GM18907 (cell line): ENCODE results near the gene TMEM150C.
"Not testable (repeated sequence)": the region's sequence is repeated elsewhere in the genome, so short reads cannot be mapped to it uniquely, and the experiment has no call there.

Experiments used
- ATAC-seq: cut with Tn5 transposase; IDR thresholded peaks from one replicate; pipeline ENCODE4 v1.9.1; 2021; ENCODE audit warnings: mild to moderate bottlenecking, moderate library complexity; ENCODE audit not compliant: unreplicated experiment

TMEM150C gene

GRCh38 chr4:82479562-82479961 is 82.2 kb downstream of the TMEM150C start:
- ATAC-seq, result no peak

DNA sequence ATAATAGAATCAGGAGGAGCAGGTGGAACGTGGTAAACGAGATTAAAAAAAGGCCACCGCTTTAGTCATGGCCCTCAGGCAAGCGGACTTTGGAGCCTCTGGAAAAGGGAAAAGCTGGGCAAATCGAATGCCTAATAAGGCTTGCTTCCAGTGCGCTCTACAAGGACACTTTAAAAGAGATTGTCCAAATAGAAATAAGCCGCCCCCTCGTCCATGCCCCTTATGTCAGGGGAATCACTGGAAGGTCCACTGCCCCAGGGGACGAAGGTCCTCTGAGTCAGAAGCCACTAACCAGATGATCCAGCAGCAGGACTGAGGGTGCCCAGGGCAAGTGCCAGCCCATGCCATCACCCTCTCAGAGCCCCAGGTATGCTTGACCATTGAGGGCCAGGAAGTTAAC is 84.3 kb downstream of the TMEM150C start:
- not testable (repeated sequence) for ATAC-seq

DNA sequence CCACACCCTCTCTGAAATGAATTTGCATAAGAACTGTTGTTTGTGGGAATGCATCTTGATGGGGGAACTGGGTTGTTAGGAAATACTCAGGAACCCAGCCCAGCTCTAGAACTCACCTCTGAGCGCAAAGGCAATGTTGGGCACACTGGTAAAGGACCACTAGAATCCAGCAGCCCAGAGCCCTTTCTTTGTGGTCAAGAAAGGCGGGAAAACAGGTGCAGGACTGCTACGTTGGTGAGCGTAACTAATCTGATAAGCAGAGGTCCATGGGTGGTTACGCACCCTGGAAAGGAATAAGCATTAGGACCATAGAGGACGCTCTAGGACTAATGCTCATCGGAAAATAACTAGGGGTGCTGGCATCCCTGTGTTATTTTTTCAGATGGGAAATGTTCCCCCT is 85.9 kb downstream of the TMEM150C start:
- not testable (repeated sequence) for ATAC-seq

GRCh38 chr4:82473621-82474164 is 88.1 kb downstream of the TMEM150C start:
- no peak for ATAC-seq

- not testable (repeated sequence) for ATAC-seq
Observed at GRCh38 chr4:82473080-82473479, 88.7 kb downstream of the TMEM150C start.

DNA sequence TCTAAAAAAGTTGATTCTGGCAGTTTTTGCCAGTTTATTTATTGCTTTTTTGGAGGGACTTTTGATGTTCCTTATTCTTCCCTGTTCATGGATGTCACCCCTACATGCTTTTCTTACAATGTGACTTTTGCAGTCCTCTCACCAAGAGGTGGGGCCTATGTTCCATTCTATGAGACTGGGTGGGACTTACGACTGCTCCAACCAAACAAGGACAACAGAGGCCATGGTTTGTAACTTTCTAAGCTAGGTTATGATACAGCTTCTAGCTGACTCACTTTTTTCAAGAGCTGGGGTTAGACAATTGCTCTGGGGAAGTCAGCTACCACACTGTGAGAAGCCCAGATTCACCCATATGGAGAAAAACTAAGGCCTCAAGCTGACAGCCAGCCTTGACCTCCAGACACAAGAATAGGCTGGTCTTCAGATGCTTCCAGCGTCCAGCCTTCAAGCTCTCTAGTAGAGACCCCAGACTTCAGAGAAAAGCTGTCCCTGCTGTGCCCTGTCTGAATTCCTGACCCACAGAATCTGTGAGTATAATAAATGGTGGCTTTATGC is 91.9 kb downstream of the TMEM150C start:
- no peak for ATAC-seq

- no peak for ATAC-seq
Observed at GRCh38 chr4:82467471-82467870, 94.3 kb downstream of the TMEM150C start.

DNA sequence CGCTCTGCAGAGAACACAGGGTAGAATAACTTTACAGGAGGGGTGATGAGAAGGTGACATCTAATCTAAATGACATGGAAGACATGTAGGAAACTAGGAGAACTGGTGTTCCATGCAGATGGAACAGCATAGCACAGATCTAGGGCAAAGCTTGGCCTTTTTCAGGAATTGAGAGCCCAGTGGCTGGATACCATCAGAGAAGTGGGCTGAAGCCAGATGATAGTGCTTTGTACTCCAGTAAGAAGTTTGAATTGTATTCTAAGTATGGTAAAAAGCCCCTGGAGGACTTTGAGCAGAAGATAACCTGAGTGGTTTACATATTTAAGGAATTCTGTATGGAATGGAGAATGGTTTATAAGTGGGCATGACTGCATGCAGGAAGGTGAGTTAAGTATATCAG is 98.6 kb downstream of the TMEM150C start:
- ATAC-seq, result no peak

- ATAC-seq, result peak; percentile 81
Observed at GRCh38 chr4:82462415-82462831, 99.4 kb downstream of the TMEM150C start.

DNA sequence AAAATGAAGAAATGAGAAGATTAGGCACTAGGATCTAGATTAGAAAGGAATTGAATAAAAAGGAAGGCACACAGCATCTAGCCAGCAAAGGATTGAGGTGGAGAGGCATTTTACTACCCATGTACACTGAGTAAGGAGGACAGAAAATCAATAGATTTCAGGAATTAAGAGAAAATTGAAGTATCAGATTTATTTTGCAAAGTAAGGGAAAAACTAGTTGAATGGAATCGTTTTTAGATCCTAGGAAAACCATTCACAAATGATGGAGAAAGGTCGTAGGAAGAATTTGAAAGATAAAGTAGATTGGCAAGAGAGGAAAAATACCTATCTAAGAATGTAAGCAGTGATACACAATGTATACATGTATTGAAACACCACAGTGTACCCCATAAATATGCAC is 100.1 kb downstream of the TMEM150C start:
- no peak for ATAC-seq

DNA sequence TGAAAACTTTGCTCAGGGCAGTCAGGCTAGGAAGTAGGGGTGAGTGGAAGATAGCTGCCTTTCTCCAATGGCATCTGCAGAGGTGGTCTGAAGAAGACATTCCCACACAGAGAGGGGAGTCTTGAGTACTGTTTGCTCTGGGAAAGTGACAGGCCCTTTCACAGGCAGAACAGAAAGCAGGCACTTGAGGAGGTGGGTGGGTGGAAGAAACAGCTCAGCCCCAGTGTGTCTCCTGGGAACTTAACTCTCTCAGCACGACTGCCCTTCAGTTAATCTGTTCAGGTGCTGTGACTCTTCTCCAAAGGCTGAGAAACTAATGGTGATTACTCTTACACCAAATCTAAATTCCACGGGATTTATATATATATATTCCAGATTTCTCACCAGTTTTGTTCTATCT is 103.1 kb downstream of the TMEM150C start:
- no peak for ATAC-seq

- ATAC-seq, result no peak
Observed at GRCh38 chr4:82457266-82457665, 104.5 kb downstream of the TMEM150C start.

DNA sequence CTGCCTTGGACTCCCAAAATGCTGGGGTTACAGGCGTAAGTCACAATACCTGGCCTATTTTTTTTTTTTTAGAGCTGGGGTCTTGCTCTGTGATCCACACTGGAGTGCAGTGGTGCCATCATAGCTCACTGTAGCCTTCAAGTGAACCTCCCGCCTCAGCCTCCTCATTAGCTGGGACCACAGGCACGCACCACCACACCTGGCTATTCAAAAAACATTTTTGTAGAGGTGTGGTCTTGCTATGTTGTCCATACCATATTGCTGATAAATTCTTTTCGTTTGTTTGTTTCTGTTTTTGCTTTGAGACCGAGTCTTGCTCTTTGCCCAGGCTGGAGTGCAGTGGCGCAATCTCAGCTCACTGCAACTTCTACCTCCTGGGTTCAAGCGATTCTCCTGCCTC is 109.8 kb downstream of the TMEM150C start:
- no peak for ATAC-seq

- ATAC-seq, result no peak
Observed at GRCh38 chr4:82450966-82451755, 110.6 kb downstream of the TMEM150C start.

- no peak for ATAC-seq
Observed at GRCh38 chr4:82447886-82448285, 113.9 kb downstream of the TMEM150C start.

DNA sequence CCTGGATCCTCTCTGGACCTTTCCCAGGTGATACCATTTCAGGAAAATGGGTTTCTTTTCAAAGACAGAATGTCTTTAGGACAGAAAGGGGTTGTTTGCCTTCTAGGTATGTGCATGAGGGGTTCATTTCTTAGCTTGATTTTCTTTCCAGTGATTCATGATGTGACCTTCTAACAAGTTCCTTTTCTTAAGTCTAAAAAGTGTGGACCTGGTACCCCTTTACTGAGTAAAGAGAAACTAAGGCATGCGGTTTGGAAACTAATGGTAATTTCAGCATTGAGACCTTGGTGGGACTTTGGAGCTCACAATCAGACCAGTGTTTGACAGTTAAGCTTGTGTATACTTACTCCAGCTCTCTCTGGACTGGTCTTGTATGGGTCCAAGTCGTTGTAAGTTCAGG is 122.7 kb downstream of the TMEM150C start:
- no peak for ATAC-seq

DNA sequence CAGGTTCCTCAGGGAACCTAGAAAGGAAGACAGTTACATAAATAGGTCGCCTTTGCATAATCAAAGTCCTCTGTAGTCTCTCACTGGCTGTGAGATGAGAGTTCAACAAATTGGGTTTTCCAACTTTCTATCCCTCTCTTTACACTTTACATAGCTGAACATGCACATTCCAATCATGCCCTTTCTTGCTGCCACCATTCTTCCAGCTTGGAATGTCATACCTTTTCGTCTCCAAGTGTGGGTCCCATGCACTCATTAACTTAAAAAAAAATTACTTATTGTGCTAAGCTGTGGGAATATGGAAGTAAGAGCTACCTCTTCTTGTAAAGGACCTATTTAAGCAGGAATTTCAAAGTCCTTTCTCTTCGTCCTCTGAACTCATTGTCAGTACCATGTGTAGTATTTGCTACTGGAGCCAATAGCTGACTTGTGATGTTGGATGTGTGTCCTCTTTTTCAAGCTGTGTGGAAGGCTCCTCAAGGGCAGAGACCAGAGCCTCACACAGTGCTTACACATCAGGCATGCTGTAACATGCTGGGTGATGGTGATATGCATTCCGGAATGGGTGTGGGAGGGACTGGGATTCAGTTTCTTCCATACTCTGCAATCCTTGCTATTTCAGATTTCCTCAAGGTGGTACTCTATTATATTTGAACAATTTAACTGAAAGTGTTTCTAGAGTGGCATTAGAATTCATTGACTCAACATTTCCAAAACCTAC is 124.3 kb downstream of the TMEM150C start:
- ATAC-seq, result no peak

GRCh38 chr4:82436780-82437179 is 125.0 kb downstream of the TMEM150C start:
- ATAC-seq, result no peak

DNA sequence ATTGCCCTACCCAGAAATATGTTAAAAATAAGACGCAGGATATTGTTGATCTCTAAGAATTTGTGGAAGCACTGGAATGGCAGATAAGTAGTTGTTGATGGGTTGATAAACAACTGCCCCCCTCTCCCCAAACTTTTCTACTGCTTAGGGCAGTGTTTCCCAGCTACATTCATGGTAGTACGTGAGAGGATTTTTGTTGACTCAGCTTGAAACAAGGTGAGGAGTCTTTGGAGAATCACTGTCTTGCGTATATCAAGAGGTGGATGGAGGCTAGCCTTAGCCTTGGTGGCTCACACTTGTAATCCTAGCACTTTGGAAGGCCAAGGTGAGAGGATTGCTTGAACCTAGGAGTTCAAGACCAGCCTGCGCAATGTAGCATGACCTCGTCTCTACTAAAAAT is 125.7 kb downstream of the TMEM150C start:
- ATAC-seq, result no peak

- ATAC-seq, result no peak
Observed at GRCh38 chr4:82434949-82435348, 126.8 kb downstream of the TMEM150C start.

GRCh38 chr4:82433791-82434190 is 128.0 kb downstream of the TMEM150C start:
- no peak for ATAC-seq
